HG03045 (cell line): ENCODE results near the gene CDK6.
"Not testable (repeated sequence)": the region's sequence is repeated elsewhere in the genome, so short reads cannot be mapped to it uniquely, and the experiment has no call there.

ENCODE experiments used
- ATAC-seq: cut with Tn5 transposase; IDR thresholded peaks from one replicate; pipeline ENCODE4 v1.9.1; 2021; ENCODE audit warnings: mild to moderate bottlenecking, moderate library complexity; ENCODE audit not compliant: unreplicated experiment

Gene CDK6

DNA sequence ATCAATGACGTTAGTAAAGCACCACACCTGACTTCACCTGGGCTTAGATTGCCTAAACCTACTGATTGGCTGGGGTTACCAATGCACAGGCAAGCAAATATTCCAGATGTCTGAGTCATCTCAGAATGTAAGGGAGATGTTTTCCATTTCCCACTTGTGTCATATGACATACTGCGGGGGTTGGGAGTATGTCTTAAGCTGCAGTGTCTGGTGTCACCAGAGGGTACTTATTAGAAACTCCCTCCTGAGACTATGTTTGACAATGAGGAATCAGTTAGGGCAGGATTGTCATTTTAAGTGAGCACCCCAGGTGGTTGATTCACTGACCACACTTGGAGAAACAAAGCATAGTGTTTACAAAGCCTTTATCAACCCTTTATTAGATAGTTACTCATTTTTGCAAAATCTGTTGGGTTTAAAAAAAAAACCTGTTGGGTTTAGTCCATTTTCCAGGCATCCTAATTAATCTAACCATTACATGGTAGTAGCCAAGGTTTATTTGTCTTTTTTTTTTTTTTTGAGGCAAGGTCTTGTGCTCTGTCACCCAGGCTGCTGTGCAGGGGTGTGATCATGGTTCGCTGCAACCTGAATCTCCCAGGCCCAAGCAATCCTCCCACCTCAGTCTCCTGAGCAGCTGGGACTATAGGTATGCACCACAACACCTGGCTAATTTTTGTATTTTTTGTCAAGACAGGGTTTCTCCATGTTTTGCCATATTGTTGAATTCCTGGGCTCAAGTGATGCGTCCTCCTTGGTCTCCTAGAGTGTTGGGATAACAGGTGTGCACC is 72.5 kb downstream of the CDK6 start:
- no peak for ATAC-seq

DNA sequence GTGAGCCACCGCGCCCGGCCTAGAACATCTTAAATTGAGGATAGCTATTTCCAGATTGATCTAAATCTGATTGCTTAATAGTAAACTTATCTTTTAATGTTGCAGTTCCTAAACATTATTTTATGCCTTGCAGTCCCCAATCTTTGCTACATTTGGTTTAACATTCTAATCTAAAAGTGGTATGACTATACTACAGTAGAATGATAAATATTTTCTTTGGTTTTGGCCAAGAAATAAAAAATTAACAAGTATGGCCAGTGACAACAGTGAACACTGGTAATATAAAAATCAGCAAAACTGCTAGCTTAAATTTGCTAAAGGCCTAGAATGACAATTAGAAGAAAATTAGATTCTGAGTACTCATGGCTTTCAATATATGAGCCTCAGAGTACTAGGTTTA is 73.5 kb downstream of the CDK6 start:
- ATAC-seq: no peak

DNA sequence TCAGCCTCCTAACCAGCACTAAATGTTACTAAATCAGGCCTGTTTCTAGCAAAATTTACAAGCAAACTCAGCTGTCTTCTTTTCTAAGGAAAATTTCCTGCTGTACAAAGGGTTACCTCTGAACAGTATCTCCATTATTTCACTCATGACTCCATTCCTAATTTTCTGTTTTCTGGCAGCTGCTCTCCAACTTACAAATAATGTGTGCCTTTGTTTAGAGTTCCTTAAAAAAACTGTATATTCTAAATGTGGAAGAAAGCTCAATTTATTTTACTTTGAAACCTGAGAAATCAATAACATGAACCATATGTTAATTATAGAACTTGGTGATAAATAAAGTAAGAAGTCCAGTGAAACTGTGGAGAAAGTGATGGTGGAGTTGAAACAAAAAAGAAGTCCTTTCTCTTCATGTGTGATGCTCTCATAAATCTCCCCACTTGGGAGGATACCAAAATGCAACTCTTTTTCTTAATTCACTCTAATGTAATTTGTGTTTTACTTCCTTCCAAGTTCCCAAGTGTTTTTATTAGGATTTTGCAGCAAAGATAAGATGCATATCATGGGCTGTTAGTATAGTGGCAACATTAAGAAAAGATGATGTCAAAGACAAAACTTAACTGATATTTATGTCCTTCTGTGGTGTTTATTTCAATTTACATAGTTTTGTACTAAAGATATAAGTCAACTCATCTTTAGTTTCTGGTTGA is 74.8 kb downstream of the CDK6 start:
- ATAC-seq: no peak

DNA sequence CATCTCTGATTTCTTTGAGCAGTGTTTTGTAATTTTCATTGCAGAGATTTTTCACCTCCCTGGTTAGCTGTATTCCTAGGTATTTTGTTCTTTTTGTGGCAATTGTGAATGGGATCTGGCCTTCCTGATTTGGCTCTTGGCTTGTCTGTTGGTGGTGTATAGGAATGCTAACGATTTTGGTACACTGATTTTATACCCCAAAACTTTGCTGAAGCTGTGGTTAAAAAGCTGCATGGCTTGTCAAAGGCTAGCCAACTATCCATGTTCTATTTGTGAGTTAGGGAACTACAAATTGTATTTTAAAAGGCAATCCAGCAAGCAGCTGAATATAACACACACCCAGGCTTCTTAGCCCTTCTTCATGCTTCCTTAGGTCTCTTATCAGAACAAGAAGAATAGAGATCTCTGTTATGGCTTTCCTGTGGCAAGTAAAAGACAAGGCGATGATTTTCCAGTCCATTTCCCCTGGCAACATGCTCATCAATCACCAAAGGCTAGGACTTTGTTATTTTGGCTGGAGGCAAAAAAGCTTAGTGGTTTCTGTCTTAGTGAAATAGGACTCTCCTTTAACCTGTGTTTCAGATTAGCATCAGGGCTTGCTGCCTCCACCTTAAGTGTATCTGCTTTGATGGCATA is 77.5 kb downstream of the CDK6 start:
- no peak for ATAC-seq

DNA sequence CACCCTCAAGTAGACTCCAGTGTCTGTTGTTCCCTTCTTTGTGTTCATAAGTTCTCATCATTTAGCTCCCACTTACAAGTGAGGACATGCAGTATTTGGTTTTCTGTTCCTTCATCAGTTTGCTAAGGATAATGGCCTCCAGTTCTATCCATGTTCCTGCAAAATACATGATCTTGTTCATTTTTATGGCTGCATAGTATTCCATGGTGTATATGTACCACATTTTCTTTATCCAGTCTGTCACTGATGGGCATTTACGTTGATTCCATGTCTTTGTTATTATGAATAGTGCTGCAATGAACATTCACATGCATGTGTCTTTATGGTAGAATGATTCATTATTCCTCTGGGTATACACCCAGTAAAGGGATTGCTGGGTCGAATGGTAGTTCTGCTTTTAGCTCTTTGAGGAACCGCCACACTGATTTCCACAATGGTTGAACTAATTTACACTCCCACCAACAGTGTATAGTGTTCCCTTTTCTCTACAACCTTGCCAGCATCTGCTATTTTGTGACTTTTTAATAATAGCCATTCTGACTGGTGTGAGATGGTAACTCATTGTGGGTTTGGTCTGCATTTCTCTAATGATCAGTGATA is 79.0 kb downstream of the CDK6 start:
- not testable (repeated sequence) for ATAC-seq

DNA sequence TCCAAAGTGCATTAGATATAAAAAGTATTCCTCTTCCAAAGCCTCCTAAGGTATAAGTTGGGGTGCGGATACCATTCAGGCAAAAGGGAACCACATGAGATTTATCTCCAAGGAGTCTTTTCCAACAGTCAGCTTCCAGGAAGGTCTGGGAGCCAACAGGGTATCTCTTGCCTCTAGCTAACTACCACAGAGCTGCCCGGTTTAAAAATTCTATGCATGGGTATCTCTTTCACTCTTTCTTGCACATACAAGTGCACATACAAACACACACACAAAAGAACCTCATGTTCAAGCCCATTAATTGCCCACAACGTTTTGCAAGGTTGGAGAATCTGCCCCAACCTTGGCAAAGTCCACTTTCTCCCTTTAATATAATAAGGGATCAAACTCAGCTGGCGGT is 80.7 kb downstream of the CDK6 start:
- ATAC-seq: no peak

DNA sequence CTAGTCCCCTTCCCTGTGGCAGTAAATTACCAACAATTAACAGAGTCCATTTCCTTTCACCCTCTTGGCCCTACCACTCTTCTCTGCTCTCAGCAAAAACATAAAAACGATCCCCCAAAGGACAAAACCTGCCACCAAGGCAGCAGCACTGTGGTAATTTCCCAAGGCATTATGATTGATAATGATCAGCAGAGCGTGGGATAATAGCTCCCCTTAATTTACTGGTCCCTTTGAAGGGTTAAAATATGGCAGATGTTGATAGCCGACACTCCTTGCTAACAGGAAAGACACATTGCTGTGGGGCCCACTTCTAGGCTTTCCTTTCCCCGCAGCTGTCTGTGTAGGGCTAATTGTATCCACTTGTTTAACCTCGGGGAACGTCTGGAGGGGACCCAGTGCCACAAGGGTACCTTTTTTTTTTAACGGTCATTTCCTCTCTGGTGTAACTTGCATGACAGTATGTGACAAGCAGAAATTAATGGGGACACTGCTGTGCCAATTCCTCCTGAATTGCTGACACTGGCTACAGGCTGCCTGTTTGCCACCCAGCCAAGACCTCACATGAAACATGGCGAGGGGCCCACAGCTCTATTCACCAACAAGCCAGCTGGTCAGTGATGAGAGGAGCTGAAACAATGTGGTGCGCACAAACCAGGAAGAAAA is 81.3 kb downstream of the CDK6 start:
- no peak for ATAC-seq

DNA sequence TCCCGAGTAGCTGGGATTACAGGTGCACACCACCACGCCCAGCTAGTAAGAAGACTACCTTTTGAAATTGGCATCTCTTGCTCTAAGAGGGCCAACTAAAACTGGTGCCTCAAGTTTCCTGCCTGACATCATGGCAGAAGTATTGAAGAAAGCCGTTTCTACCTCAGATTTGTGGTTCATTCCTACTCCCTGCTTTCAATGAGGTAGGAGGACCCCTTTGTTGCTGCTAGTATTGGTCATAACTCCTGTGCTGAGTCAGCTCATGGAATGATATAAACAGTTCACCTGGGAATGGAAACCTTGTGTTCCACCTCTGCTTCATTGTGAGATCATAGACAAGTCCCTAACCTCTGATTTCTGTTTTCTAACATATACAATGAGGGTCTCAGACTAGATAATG is 82.8 kb downstream of the CDK6 start:
- ATAC-seq: no peak

DNA sequence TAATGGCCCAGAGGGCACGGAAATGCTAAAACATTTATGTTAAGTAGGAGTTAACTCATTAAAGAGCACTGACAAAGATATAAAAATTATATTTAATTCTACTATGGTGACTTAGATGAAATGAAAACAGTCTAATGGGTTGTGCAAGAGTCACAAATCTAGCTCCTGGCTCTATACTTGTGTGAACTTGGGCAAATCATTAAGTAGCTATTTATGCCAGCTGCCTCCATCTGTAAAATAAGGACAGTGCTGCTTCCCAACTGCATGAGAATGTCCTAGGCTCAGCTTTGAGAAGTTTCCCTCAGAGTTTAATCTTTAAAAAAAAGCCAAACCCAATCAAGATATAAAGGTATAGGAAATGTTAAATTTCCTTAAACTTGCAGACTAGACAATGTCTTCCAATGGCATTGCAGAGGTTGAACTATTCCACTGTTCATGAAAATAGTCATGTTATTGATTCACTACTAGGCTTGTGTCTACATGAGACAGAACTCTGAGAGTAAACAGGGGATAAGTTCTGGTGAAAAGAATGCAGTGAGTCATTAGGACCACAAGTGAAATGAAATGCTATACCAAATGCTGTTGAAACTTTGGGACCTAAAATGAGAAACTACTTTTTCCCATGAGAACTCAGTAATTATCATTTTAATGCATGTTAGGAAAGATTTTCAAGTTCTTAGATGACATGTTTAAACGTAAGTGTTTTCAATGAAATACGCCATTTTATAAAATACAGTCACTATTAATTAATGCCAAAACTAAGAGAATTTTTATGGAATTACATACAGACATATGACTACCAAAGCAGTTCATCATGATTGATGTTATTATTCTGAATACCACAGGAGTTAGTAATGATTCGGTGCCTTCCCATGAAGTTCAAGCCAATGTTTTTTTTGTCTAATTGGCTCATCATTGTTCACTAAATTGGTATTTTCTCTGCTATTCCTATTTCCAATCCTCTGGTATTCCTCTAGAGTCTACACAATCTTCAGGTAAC is 84.2 kb downstream of the CDK6 start:
- no peak for ATAC-seq

DNA sequence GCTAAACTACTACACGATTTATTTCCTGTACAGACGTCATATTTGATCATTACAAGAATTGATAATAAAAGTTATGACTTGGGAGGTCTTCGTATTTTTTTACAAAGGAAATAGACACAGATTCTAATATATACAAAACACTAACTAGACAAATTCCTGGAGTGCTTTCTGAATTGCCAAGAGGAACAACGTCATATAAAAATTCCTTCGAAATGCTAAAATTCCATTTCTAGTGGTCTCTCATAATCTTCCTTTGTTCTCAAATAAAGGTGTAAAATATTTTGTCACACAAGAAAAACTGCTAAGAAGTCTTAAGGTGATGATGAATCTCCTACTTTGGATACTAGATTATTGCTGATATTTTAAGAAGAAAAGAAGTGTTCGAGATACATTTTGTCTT is 85.4 kb downstream of the CDK6 start:
- ATAC-seq: no peak

DNA sequence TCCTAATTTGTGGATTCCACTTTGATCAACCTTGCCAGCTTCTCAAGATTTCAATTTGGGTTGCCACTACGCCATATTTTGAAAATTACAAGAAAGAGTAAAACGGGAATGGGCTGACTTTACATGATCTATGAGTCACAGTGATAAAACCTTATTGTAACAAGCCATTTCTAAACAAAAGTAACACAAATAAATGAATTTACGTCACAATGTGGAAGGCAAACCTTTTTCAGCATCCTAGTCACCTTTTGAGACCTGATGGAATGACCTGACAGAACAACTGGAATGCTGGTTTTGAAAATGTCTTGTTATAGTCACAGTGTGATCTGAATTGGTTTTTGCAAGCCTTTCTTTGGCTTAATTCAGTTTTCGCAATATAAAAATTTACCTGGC is 85.9 kb downstream of the CDK6 start:
- no peak for ATAC-seq

DNA sequence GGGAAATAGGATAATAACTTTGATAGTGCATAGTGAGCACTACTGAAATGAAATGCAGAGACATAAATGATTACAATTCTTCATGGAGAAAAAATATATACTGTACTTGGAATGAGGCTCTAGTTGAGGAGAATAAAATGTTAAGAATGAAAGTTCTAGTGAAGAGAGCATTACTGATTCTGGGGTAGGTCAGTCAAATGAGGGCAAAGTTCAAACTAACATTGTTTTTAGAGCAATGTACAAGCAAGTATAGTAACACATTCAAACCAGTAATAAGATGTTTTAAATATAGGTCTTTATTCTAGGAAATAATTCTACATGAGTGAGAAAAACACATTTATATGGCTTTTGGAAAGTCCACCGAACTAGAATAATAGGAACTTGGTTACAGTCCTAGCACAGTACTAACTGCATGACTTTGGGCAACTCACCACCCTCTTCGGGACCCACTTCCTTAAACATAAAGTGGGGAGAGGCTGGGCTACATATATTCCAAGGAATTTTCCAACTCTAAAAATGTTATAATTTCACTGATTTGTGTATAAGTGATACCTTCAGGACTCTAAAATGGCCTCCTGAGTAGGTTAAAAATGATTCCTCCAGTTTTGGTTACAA is 86.4 kb downstream of the CDK6 start:
- ATAC-seq: no peak

DNA sequence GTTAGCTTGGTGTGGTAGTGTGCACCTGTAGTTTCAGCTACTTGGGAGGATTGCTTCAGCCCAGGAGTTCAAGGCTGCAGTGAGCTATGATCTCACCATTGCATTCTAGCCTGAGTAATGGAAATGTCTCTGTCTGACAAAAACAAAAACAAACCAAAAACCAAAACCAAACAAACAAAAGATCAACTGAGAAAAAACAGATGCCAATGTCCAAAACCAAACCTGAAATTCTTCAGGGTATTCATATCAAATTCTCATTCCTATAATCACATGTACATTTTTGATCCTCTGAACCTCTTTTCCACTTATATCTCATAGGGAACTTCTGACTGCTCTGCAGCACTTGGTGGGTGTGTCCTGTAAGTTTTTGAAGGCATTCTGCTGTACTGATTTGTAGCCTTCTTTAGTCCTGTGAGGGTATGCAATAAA is 87.0 kb downstream of the CDK6 start:
- ATAC-seq: no peak

DNA sequence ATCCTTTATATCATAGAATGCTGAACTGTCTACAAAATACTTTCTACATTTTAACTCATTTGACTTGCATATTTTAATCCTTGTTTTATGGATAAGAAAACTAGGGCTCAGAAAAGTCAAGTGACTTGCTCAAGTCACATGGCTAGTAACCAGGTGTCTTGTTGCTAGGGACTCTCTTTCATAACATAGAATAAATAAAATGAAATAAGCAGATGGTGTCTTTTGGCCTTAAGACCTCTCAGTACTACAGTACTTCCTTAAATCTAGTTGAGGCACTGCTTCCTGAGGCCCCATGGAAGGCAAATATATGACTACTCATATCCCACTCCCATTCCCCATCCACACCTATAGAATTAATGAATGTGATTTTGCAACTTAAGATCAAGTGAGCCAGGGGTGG is 87.9 kb downstream of the CDK6 start:
- no peak for ATAC-seq

DNA sequence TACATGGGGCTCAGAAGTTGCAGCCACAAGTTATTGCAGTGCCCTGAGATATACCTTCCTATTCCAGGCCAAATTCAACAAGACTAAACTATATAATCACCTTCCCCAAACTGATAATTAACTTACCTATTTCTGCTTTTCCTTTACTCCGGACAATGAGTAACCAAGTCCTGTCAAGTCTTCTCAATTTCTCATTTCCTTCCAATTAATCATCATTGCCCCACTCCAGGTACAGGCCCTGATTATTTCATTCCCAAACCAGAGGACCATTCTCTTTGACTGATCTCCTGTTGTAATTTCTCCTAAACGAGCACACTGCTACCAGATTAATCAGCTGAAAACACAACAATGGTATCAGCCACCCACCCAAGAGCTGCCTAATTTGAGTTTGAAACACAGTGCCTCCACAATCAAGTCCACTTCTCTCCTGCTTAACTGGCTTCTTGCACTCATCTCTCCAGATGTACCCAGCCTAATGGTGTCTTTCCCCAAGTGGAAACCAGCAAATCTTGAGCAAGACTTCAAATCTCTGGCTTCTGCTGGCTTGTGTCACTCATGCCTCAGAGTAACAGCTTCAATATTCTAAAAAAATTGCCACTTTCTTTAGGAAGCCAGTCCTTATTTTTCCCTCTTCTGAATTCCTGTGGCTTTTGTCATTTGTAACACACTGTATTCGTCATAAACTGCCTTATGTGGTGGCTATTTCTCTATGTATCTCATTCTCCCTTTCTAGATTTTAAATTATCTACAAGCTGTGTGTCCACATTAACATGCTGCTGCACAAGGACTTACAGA is 89.1 kb downstream of the CDK6 start:
- ATAC-seq: no peak

DNA sequence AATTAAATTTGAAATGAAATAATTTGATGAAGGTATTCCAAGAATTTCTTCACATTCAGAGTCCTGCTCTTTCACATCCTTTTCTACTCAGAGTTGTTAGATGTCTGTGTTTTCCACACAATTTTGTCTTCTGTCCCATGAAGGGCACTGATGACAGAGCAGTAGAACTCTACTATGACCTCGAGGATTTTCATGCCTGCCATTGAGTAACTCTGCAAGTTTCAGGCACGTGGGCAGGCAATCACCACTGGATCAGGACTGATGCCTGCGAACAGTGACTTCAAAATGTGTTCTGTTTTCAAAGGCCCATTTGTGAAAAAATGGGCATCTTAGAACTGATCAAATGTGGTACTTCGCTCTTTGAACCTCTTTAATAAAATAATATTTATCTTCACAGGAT is 91.1 kb downstream of the CDK6 start:
- ATAC-seq: no peak

DNA sequence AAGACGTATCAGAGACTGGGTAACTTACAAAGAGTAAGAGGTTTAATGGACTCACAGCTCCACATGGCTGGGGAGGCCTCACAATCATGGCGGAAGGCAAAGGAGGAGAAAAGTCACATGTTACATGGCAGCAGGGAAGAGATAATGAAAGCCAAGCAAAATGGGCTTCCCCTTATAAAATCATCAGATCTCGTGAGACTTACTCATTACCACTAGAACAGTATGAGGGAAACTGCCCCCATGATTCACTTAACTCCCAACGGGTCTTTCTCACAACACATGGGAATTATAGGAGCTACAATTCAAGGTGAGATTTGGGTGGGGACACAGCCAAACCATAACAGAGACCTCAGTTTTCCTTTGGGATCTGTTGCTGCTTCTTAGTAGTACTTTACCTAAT is 92.2 kb downstream of the CDK6 start:
- not testable (repeated sequence) for ATAC-seq

DNA sequence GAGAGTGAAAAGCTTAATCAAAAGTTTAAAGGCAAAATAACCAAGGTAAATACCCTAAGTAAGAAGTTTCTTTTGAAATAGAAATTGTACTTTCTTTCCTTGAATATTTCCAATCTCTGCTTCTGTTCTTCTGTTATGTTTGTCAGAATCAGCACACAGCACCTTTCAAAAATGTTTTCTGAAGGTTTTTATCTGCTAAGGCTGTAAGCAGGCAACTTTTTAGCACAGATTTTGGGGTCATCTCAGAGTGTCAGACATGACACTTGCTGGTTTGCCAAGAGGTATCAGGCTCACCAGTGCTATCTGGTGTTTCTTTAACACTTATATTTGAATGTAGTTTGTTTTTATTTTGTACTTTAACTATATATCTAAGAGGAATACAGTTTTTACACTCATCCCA is 94.2 kb downstream of the CDK6 start:
- no peak for ATAC-seq

DNA sequence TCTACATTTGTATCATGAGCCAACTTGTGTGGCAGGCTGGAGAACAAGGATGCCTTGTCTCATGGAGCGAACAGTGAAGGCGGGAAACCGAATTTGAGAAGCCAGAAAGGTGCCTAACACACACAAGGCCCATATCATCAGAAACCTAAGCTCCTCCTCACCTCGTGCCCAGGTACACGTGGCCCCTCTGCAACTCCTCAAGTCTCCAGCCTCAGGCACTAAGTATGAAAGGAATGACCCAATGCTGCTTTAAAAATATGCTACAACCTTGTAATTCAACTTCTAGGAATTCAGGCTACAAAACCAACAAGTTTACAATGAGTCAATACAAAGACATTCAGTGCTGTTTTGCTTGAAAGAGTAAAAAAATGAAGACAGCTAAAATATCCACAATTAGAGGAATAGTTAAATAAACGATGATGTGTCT is 95.7 kb downstream of the CDK6 start:
- no peak for ATAC-seq
